Trophoblast cell (in vitro differentiated cells and primary cell): ENCODE results near the gene UGT1A10.

ENCODE experiments used
- DNase-seq, 2 donors: peaks; one replicate each; pipeline ENCODE4 v3.0.0-alpha.2; 2016
- H2AFZ ChIP-seq: 2 replicates; pipeline ENCODE4 v1.6.1; 2013; ENCODE audit warnings: low read length, moderate library complexity, mild to moderate bottlenecking; ENCODE audit not compliant: insufficient read depth, poor library complexity
- H2AK5ac ChIP-seq: 2 replicates; pipeline ENCODE4 v1.6.1; 2013; ENCODE audit warnings: mild to moderate bottlenecking, low read length
- H2BK120ac ChIP-seq: 2 replicates; pipeline ENCODE4 v1.6.1; 2013; ENCODE audit warnings: low read length, mild to moderate bottlenecking, moderate library complexity; ENCODE audit not compliant: insufficient read depth, poor library complexity
- H2BK12ac ChIP-seq: 2 replicates; pipeline ENCODE4 v1.6.1; 2013; ENCODE audit warnings: mild to moderate bottlenecking, low read length, moderate library complexity
- H2BK5ac ChIP-seq: 2 replicates; pipeline ENCODE4 v1.6.1; 2013; ENCODE audit warnings: low read length, low read depth, moderate library complexity, mild to moderate bottlenecking; ENCODE audit not compliant: poor library complexity
- H3K14ac ChIP-seq: 2 replicates; pipeline ENCODE4 v1.6.1; 2013; ENCODE audit warnings: mild to moderate bottlenecking, low read length
- H3K18ac ChIP-seq: 2 replicates; pipeline ENCODE4 v1.6.1; 2013; ENCODE audit warnings: mild to moderate bottlenecking, low read length
- H3K23ac ChIP-seq: 2 replicates; pipeline ENCODE4 v1.6.1; 2013; ENCODE audit warnings: low read length
- H3K27ac ChIP-seq: 2 replicates; pipeline ENCODE4 v1.5.1; 2013; ENCODE audit warnings: low read depth, mild to moderate bottlenecking, inconsistent platforms, low read length, moderate library complexity
- H3K27me3 ChIP-seq: 2 replicates; pipeline ENCODE4 v1.6.1; 2013; ENCODE audit warnings: inconsistent platforms, mild to moderate bottlenecking, low read length, moderate library complexity; ENCODE audit not compliant: insufficient read depth
- H3K36me3 ChIP-seq, 2 experiments: 1 replicate in 1 of 2; 2 replicates in 1 of 2; pipeline ENCODE4 v1.6.1; 2013; ENCODE audit warnings: low read length in 2 of 2, mild to moderate bottlenecking in 2 of 2, moderate library complexity in 1 of 2; ENCODE audit not compliant: insufficient read depth in 2 of 2, control insufficient read depth in 1 of 2
- H3K4ac ChIP-seq: 2 replicates; pipeline ENCODE4 v1.6.1; 2013; ENCODE audit warnings: low read depth, mild to moderate bottlenecking, low read length, moderate library complexity
- H3K4me1 ChIP-seq, 2 experiments: 1 replicate in 1 of 2; 2 replicates in 1 of 2; pipeline ENCODE4 v1.6.1; 2013; ENCODE audit warnings: low read length in 2 of 2, mild to moderate bottlenecking in 2 of 2, moderate library complexity in 1 of 2; ENCODE audit not compliant: insufficient read depth in 2 of 2, control insufficient read depth in 1 of 2
- H3K4me2 ChIP-seq: 2 replicates; pipeline ENCODE4 v1.6.1; 2013; ENCODE audit warnings: inconsistent platforms, mild to moderate bottlenecking, low read length, moderate library complexity
- H3K4me3 ChIP-seq: 2 replicates; pipeline ENCODE4 v1.5.1; 2013; ENCODE audit warnings: mild to moderate bottlenecking, low read depth, low read length, inconsistent platforms
- H3K79me1 ChIP-seq: one replicate; pipeline ENCODE4 v1.6.1; 2013; ENCODE audit warnings: low read length
- H3K79me2 ChIP-seq: 2 replicates; pipeline ENCODE4 v1.6.1; 2013; ENCODE audit warnings: low read length, mild to moderate bottlenecking; ENCODE audit not compliant: control insufficient read depth, insufficient read depth, poor library complexity
- H3K9ac ChIP-seq: 2 replicates; pipeline ENCODE4 v1.6.1; 2013; ENCODE audit warnings: mild to moderate bottlenecking, low read length
- H3K9me3 ChIP-seq: 2 replicates; pipeline ENCODE4 v1.6.1; 2013; ENCODE audit warnings: low read depth, mild to moderate bottlenecking, control low read depth, inconsistent platforms, low read length; ENCODE audit not compliant: insufficient read depth
- H4K12ac ChIP-seq: 2 replicates; pipeline ENCODE4 v1.6.1; 2013; ENCODE audit warnings: low read depth, mild to moderate bottlenecking, low read length, moderate library complexity
- H4K8ac ChIP-seq: 2 replicates; pipeline ENCODE4 v1.6.1; 2013; ENCODE audit warnings: low read depth, mild to moderate bottlenecking, low read length, moderate library complexity
- H4K91ac ChIP-seq: one replicate; pipeline ENCODE4 v1.6.1; 2013; ENCODE audit warnings: low read depth, mild to moderate bottlenecking, low read length, moderate library complexity
- WGBS: extraction: QIAGEN DNeasy Blood & Tissue Kit; methylation state at CpG from one replicate; pipeline ENCODE4 v1.1.7; 2013; ENCODE audit warnings: missing lambda C conversion rate; ENCODE audit not compliant: insufficient read length, insufficient coverage; ENCODE audit errors: extremely low coverage; 5-methylcytosine and 5-hydroxymethylcytosine counted together

UGT1A10 gene

GRCh38 chr2:233674314-233674713, 38.1 kb downstream of the UGT1A10 start:
- Histone ChIP-seq H2AK5ac (no peak overlapping the region), H4K8ac (no peak overlapping the region), H4K12ac (no peak overlapping the region), H3K9ac (no peak overlapping the region), H3K79me1 (no peaks in the 10 kb centered on the region), H3K4me2 (no peak overlapping the region), H3K79me2 (no peaks in the 10 kb centered on the region), H3K4me1 (no peaks in the 10 kb centered on the region), H3K14ac (no peak overlapping the region), H3K4me3 (no peak overlapping the region), H2BK120ac (no peak overlapping the region), H3K4ac (no peak overlapping the region), H3K27me3 (no peaks in the 10 kb centered on the region), H3K18ac (no peak overlapping the region), H4K91ac (no peak overlapping the region), H2BK5ac (no peak overlapping the region), H3K23ac (no peak overlapping the region), H2AFZ (no peak overlapping the region), H3K9me3 (no peaks in the 10 kb centered on the region), H3K36me3 (no peaks in the 10 kb centered on the region), H3K27ac (no peak overlapping the region), H2BK12ac (no peak overlapping the region)
- DNase-seq: no peak
- WGBS: no CpG with 5 or more reads among the region's 1 CpG

DNA sequence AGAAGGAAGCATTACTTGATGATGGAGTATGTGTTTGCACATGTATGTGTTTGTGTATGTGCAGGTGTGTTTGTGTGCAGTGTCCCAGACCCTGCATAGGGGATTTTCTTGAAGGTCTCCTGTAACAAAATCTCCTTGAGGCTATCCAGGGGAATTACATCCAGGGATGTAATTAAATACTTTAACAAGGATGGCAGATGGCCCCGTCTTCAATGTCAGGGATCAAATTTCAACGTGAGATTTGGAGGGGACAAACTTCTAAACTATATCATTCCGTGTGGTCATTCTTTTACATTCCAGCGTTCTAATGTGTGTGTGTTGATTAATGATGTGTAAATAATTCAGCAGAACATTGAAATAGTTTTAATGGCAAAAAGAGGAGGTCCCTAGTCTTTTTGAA, 38.7 kb downstream of the UGT1A10 start:
- Histone ChIP-seq H3K79me1 (no peaks in the 10 kb centered on the region), H3K9me3 (no peaks in the 10 kb centered on the region), H4K8ac (no peak overlapping the region), H3K36me3 (no peaks in the 10 kb centered on the region), H2BK120ac (no peak overlapping the region), H2BK5ac (no peak overlapping the region), H3K4me1 (no peaks in the 10 kb centered on the region), H4K91ac (no peak overlapping the region), H3K27me3 (no peaks in the 10 kb centered on the region), H3K23ac (no peak overlapping the region), H3K79me2 (no peaks in the 10 kb centered on the region), H2AK5ac (no peak overlapping the region), H3K27ac (no peak overlapping the region), H3K9ac (no peak overlapping the region), H3K4me3 (no peak overlapping the region), H3K18ac (no peak overlapping the region), H3K4me2 (no peak overlapping the region), H2AFZ (no peak overlapping the region), H4K12ac (no peak overlapping the region), H2BK12ac (no peak overlapping the region), H3K4ac (no peak overlapping the region), H3K14ac (no peak overlapping the region)
- DNase-seq: no peak
- no CpG with 5 or more reads among the region's 4 CpGs for WGBS

GRCh38 chr2:233676046-233676445, 39.8 kb downstream of the UGT1A10 start:
- no CpG with 5 or more reads among the region's 2 CpGs for WGBS
- H2BK12ac ChIP-seq: no peak overlapping the region
- H3K79me2 ChIP-seq: no peaks in the 10 kb centered on the region
- H2BK5ac ChIP-seq: no peak overlapping the region
- no peak overlapping the region for H3K9ac ChIP-seq
- H3K14ac ChIP-seq: no peak overlapping the region
- H4K91ac ChIP-seq: no peak overlapping the region
- H3K23ac ChIP-seq: no peak overlapping the region
- no peaks in the 10 kb centered on the region for H3K79me1 ChIP-seq
- H2AFZ ChIP-seq: no peak overlapping the region
- no peak overlapping the region for H4K8ac ChIP-seq
- no peaks in the 10 kb centered on the region for H3K27me3 ChIP-seq
- H3K18ac ChIP-seq: no peak overlapping the region
- H3K4me1 ChIP-seq: no peaks in the 10 kb centered on the region
- H2AK5ac ChIP-seq: no peak overlapping the region
- H3K9me3 ChIP-seq: no peaks in the 10 kb centered on the region
- H3K27ac ChIP-seq: no peak overlapping the region
- no peak for DNase-seq
- no peak overlapping the region for H3K4me3 ChIP-seq
- no peaks in the 10 kb centered on the region for H3K36me3 ChIP-seq
- H2BK120ac ChIP-seq: no peak overlapping the region
- H3K4me2 ChIP-seq: no peak overlapping the region
- no peak overlapping the region for H4K12ac ChIP-seq
- no peak overlapping the region for H3K4ac ChIP-seq

DNA sequence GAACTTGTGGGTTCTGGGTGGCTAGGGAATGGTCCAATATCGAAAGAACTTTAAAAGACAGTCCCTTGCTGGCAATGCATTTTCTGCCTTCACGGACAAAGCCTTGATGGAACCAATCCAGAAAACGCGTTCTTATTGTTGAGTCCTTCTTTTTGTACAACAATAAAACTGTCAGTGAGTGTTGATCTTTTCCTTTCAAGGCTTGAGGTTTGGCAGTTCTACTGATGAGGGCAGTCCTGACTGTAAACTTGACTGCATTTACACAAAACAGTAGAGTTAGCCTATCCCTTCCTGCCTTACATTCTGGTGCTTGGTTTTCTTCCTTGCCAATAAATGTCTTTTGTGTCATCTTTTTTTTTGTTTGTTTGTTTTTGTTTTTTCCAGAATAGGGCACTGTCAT, 42.9 kb downstream of the UGT1A10 start:
- no peak overlapping the region for H2AK5ac ChIP-seq
- no peak overlapping the region for H3K9ac ChIP-seq
- H3K4me1 ChIP-seq: no peaks in the 10 kb centered on the region
- WGBS: no CpG with 5 or more reads among the region's 4 CpGs
- H4K12ac ChIP-seq: no peak overlapping the region
- H3K18ac ChIP-seq: no peak overlapping the region
- H3K79me2 ChIP-seq: no peaks in the 10 kb centered on the region
- H2BK12ac ChIP-seq: no peak overlapping the region
- H3K4me3 ChIP-seq: no peak overlapping the region
- H3K27ac ChIP-seq: no peak overlapping the region
- no peaks in the 10 kb centered on the region for H3K36me3 ChIP-seq
- no peak overlapping the region for H3K4me2 ChIP-seq
- H3K23ac ChIP-seq: no peak overlapping the region
- DNase-seq: no peak
- no peaks in the 10 kb centered on the region for H3K27me3 ChIP-seq
- H3K79me1 ChIP-seq: no peaks in the 10 kb centered on the region
- no peak overlapping the region for H2BK120ac ChIP-seq
- H3K14ac ChIP-seq: no peak overlapping the region
- no peak overlapping the region for H4K91ac ChIP-seq
- H2AFZ ChIP-seq: no peak overlapping the region
- H2BK5ac ChIP-seq: no peak overlapping the region
- no peak overlapping the region for H4K8ac ChIP-seq
- H3K4ac ChIP-seq: no peak overlapping the region
- peaks cover 2% of the 10 kb centered on the region for H3K9me3 ChIP-seq
